Measurements from ENCODE around the gene GGNBP2.

GGNBP2 gene

DNA sequence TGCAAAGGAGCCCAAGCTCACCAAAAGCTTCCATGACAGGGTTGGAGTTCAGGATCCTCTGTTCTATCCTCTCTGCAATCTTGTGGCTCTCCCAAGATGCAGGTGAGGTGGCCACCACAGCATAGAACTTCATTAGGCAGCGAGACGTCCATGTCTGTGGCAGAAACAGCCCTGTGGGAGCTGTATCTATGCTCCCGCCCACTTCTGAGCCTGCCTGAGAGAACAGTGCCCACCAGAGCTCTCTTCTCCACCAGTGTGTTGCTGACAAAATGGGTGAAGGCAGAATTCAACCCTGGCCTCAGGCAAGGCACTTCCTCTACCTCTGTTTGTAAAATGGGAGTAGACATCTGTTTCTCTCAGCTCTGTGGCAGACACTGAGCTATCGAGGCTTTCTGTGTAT lies 28.9 kb upstream of the GGNBP2 start:
- DNase-seq: no peak

GRCh38 chr17:36523113-36523512 lies 21.6 kb upstream of the GGNBP2 start:
- no peak for DNase-seq

DNA sequence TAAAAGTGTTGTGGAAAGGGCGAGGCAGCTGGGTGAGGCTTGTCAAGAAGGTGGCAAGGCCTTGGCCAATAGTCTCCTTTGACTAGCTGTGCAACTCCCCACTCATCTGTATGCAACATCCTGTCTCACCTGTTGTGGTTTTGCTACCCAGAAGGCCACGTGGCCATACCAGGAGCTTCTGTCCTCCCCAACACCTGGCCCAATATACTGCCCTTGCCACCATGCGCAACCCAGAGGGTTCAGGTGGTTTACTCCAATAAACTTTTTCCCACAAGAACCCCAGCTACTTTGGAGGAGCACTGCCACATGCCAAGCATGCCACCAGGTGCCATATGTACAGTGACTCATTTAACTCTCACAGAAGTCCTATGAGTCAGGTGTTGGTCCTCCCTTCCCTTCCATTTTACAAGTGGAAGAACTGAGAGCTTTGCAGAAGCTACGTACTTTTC lies 20.3 kb upstream of the GGNBP2 start:
- no peak for DNase-seq

GRCh38 chr17:36525113-36525512 lies 19.6 kb upstream of the GGNBP2 start:
- no peak for DNase-seq

DNA sequence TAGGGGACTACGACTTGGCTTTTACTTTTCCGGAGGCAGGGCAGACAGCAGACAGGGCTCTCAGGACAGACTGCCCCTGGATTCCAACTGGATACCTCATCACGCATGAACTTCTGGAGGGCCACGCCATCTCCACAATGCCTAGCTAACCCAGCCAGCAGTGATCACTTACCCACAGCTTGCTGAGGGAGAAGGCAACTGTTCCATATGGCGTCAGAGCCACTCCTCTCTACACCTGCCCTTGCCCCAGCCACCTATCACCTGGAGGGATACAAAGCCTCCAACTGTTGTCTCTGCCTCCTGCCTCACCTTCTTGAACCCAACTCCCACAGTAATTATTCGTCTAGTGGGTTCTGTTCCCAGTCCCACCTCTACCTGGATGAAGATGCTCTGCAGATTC lies 18.8 kb upstream of the GGNBP2 start:
- no peak for DNase-seq

GRCh38 chr17:36527621-36528250 lies 17.0 kb upstream of the GGNBP2 start:
- DNase-seq: no peak

- DNase-seq: no peak
Measured at GRCh38 chr17:36529121-36529520, 15.6 kb upstream of the GGNBP2 start.

- no peak for DNase-seq
Measured at GRCh38 chr17:36532435-36532975, 12.2 kb upstream of the GGNBP2 start.

DNA sequence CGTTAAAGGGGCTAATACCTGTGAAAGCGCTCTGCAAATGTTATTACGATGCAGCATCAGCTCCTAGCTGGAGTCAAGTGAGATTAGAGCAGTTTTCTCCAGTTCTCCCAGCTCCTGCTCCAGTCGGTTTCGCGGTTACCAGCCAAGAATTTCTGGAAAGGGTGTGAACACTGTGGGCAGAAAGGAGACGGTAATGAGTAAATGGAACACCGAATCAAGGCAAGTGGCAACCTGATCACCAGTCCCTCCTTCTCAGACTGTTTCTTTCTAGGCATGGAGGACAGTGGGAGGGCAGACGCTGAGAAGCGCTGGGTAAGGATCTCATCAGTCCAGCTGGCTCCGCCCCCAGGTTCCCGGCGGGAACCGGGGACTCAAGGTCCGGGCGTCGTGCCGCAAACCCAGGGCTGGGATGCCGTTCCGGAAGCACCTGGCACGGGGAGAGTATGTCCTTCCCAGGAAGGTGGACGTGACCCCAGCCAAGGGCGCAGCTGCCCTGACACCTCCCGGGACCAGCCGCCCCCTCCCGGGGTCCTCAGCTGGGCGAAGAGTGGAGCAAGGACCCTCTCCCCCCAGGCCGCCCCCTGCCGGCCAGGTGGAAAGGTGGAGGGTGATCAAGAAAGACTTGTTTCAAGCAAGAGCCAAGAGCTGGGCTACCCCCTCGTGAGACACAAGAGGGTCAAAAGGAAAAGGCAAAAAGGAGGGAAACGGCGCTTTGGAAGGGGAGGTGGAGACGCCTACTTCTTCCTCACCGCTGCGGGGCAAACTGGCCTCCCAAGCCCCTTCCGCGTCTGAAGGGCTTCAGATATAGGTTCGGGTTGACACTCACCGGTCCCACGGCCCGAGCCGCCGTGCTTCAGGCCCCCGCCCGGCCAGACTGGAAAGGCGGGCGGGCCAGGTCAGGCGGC lies 10.5 kb upstream of the GGNBP2 start:
- DNase-seq: peak; percentile 82

DNA sequence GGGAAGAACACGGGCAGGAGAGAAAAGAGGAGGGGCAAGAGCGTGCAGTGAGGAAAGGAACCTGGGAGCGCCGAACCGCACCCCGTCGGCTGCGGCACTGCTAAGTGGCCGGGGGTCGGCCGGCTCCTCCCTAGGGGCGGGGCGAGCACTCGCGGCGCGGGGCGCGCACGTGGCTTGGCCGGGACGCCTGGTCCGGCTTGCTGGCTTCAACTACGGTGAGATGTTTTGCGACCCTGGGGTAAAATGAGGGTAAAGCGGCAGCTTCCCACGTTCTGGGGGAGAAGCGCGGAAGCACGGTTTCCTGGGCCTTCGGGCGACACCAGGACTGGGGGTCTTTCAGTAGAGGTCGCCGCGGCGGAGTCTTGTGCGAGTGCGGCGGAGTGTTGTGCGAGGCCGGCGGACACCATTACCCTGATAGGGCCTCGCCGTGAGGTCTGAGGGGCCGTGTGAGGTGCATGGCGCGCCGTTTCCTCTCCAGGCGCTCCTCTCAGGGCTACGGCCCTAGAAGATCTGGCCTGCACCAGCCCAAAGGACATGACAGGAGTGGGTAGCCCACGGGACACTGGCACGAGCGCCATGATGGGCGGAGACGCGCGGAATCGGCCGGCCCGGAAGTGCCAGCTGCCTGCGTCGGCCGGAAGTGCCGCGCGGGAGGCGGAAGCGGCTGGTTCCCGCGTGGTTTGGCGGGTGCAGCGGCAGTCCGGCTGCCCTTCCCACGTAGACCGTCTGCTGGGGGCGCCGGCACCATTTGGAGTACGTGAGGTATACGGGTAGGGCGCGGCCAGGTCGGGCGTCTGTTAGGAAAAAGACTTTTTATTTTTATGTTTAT lies 9.7 kb upstream of the GGNBP2 start, which contains the start of the genes MYO19 and PIGW:
Gene MYO19 (minus strand): TSS at position 29 of the 829 bp plus-strand sequence. CDS start 2,330 bp downstream, outside the sequence.
Gene PIGW (plus strand): TSS at position 148 of the 829 bp plus-strand sequence. CDS start 2,115 bp downstream, outside the sequence.
- peak; percentile 97 for DNase-seq

- DNase-seq: no peak
Measured at GRCh38 chr17:36535669-36536081, 9.0 kb upstream of the GGNBP2 start.

GRCh38 chr17:36540696-36541095 lies 4.0 kb upstream of the GGNBP2 start:
- DNase-seq: no peak

DNA sequence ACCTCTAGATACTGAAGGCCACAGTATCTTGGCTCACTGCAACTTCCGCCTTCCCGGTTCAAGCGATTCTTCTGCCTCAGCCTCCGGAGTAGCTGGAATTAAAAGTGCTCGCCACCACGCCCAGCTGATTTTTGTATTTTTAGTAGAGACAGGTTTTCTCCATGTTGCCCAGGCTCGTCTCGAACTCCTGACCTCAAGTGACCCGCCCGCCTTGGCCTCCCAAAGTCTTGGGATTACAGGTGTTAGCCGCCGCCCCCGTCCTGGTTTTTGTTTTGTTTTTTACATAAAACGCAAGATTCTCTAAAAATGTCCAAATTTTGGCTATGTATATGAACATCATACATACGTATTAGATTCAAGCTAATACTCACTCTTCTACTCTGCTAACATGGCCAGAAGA lies 2.0 kb upstream of the GGNBP2 start:
- no peak for DNase-seq

GRCh38 chr17:36544044-36544306 lies 744 bp upstream of the GGNBP2 start:
- peak; percentile 64 for DNase-seq

GRCh38 chr17:36545077-36545464 lies 352 bp downstream of the GGNBP2 start:
- no peak for DNase-seq

DNA sequence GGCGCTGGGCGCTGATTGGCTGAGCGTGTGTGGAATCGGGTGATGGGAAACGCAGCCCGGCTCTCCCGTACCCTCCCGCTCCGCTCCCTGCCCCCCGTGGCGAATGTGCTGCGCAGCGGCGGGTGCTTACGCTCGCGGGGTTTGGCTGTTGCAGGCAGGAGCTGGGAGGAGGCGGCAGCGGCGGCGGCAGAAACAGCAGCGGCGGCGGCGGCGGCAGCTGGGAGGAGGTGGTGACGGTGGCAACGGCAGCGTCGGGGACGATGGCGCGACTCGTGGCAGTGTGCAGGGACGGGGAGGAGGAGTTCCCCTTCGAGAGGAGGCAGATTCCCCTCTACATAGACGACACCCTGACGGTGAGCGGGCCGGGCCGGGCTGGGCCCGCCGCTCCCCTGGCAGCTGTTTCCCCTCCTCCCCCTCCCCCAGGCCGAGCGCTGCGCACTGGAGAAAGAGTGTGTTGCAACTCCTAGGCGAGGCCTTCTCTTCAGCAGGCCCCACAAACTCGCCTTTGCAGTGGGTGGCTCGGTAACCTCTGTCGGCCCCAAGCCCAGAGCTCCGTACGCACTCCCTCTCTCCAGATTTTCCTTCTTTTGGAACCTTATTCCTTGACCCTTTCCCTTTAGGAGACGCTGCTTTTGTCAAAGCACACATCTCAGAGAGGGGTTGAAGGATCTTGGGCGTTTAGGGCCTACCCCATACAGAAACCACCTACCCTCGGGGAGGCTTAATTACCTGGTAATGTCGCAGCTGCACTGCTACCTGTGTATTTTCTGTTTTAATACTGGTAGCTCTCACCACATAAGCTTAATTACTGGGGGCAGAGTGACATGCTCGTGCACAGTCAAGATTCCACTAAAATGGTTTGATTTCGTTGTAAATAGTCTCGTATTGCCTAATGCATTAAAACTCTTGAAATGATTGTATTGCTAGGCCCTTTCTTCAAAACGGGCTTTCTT lies 1.0 kb downstream of the GGNBP2 start:
- DNase-seq: peak; percentile 99

DNA sequence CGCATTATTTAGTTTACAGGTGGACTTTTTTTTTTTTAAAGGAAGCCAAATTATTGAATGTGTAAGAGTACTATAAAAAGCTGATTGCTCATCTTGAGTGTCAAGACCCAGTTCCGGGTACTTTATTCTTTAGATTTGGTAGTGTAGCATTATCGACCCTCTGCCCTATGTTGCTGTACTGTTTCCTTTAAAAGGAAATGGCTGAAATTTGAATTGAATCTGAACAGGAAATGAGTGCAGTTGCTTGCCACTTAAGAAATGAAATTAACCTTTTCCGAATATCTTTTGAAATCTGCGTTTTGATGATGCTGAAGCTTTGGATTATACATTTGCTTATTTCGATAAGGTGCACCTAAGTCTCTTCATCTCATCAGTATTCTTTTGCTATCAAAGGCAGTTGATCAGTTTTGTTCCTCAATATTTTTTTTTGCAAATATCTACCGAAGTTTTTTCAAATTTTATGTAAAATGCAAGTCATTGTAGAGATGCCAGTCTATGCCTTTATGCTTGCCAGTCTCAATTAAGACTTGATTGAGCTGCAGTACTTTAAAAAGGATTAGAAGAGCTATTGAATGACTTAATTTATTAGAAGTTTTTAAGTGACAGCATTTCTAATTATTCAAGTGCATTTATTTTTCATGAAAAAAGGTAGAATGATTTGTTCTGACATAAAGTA lies 1.8 kb downstream of the GGNBP2 start:
- no peak for DNase-seq

DNA sequence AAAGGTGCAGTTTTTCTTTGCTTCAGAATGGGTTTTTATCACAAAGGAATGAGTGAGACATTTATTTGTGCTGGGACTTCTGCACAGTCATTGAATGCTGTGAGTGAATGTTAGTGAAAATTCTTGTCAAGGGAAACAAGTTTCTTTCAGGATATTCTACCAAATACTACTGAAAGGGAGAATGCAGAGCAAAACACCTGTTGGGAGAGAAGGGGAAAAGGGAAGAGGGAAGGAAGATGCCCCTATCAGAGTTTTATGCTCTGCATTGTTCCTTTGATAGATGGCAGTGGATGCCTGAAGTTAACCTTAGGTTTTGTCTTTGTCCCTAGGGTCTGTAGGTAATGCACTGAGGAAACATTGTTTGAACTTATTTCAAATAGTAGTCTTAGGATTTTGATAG lies 3.1 kb downstream of the GGNBP2 start:
- no peak for DNase-seq

DNA sequence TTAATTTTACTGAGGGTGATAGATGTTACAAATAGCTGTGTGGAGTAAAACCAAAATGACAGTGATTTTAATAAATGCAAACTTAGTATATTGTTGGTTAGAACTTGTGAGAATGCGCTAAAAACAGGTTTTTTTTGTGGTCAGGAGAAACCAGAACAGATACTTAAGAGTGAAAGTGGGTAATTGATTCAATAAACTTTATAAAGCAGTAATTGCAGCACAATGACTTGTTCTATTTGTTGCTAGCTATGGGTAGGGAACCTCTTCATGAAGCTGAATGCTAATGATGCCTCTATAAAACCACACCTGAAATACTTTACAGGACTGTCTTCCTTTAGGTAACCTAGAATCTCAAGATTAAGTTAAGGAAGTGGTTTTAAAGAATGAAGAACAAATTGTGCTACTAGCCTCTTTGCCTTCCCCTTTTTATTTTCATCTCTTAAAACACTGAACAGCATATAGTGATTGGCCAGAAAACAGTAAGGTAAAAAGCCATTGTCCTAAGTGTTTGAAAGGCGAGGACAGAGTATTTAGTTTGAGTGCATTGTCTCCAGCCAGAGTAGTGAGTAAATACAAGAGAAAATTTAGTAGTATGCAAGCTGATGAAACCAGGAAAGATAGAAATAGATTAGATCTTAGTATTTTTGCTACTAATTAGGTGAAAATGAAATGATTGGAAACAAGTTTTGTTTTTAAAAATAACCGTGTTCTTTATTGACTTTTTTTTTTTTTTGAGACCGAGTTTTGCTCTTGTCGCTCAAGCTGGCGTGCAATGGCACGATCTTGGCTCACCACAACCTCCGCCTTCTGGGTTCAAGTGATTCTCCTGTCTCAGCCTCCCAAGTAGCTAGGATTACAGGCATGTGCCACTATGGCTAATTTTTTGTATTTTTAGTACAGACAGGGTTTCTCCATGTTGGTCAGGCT lies 6.0 kb downstream of the GGNBP2 start:
- peak; percentile 29 for DNase-seq

DNA sequence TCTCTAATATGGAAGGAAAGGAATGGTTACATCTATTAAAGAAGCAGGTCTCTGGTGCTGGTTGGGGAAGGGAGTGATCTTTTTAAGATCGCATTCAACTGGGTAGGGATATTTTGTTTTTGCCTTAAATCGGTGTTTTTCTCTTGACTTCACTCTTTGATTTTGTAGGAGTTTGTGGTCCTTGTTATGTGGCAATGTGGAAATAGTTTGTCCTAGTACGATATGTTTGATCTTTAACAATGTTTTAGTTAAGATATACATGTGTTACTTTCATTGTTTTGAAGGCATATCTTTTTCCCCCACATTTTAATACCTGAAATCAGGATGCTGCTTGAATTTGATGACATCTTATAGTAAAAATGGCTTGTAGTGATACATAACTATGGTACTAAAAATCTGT lies 8.7 kb downstream of the GGNBP2 start:
- DNase-seq: no peak
